ENCODE results near the gene RABEPK. TPM values are rescaled to one million over a fixed set of nuclear protein-coding genes. Genes with fewer than 3 reads are reported as not detected.
"Not testable (repeated sequence)": the region's sequence is repeated elsewhere in the genome, so short reads cannot be mapped to it uniquely, and the experiment has no call there.

The RABEPK gene
- total and polyA plus RNA-seq, 4 donors: 12.7 to 23.9 (median 20.6) TPM

GRCh38 chr9:125235804-125236519 is 35.6 kb downstream of the RABEPK start (continued):
- no peak for TF ChIP-seq CTCF (IDR thresholded peaks at IDR 0.05; ENCODE audit: low read depth, low read length, missing input control)
- no peak for TF ChIP-seq MAX (IDR thresholded peaks at IDR 0.05)
- TF ChIP-seq TAF1 (conservative IDR thresholded peaks at IDR 0.05): no peak
- TF ChIP-seq JUND (IDR thresholded peaks at IDR 0.05): no peak
- TF ChIP-seq RXRA (IDR thresholded peaks at IDR 0.05): no peak

- peak overlapping the region in 1 of 3 donors; percentile 78 for H3K4me3 ChIP-seq (ENCODE audit: low read depth in 1 of 3, low read length in 3 of 3)
- peaks cover 5 to 57% (median 44%) of the 10 kb centered on the region in 4 donors for H3K36me3 ChIP-seq (ENCODE audit: control insufficient read depth in 4 of 4, insufficient read depth in 3 of 4, low read depth in 1 of 4, low read length in 3 of 4)
- peaks cover 0 to 48% (median 42%) of the 10 kb centered on the region in 4 donors for H3K4me1 ChIP-seq (ENCODE audit: control insufficient read depth in 4 of 4, insufficient read depth in 4 of 4, low read length in 3 of 4)
- H3K27me3 ChIP-seq (ENCODE audit: control insufficient read depth in 4 of 4, insufficient read depth in 4 of 4, low read length in 3 of 4); H3K27ac ChIP-seq (ENCODE audit: low read depth in 1 of 2, low read length in 2 of 2); H3K9me3 ChIP-seq (ENCODE audit: control insufficient read depth in 4 of 4, low read length in 3 of 4); H3K9ac ChIP-seq (ENCODE audit: low read depth in 1 of 2, low read length in 2 of 2); DNase-seq (ENCODE audit: low spot score): not testable (repeated sequence)
- WGBS: 69% methylated on average over 5 of the region's 5 CpGs
- peak in 1 of 2 donors; percentile 13 for TF ChIP-seq RAD21 (IDR thresholded peaks at IDR 0.05)
Observed at GRCh38 chr9:125236520-125237159, 36.3 kb downstream of the RABEPK start.

- WGBS: 72% methylated on average over 7 of the region's 7 CpGs
- Histone ChIP-seq H3K9me3 (ENCODE audit: control insufficient read depth in 4 of 4, low read length in 3 of 4) (no peaks in the 10 kb centered on the region), H3K27ac (ENCODE audit: low read depth in 1 of 2, low read length in 2 of 2) (no peak overlapping the region), H3K4me3 (ENCODE audit: low read depth in 1 of 3, low read length in 3 of 3) (peak overlapping the region in 2 of 3 donors; percentile 78 to 96), H3K27me3 (ENCODE audit: control insufficient read depth in 4 of 4, insufficient read depth in 4 of 4, low read length in 3 of 4) (no peaks in the 10 kb centered on the region), H3K4me1 (ENCODE audit: control insufficient read depth in 4 of 4, insufficient read depth in 4 of 4, low read length in 3 of 4) (peaks cover 2 to 56% (median 45%) of the 10 kb centered on the region in 4 donors), H3K36me3 (ENCODE audit: control insufficient read depth in 4 of 4, insufficient read depth in 3 of 4, low read depth in 1 of 4, low read length in 3 of 4) (peaks cover 5 to 52% (median 41%) of the 10 kb centered on the region in 4 donors), H3K9ac (ENCODE audit: low read depth in 1 of 2, low read length in 2 of 2) (no peak overlapping the region)
- TF ChIP-seq RXRA (IDR thresholded peaks at IDR 0.05) (no peak), REST (IDR thresholded peaks at IDR 0.05) (peak; percentile 25)
- no peak for DNase-seq (ENCODE audit: low spot score)
Observed at GRCh38 chr9:125238127-125238914, 38.0 kb downstream of the RABEPK start.
